ENCODE results near the gene FAT1.

Gene FAT1

GRCh38 chr4:186709517-186709916 lies 14.1 kb downstream of the FAT1 start:
- Histone ChIP-seq H2AK5ac (ENCODE audit: low read depth, low read length) (no peak overlapping the region), H2BK5ac (ENCODE audit: low read length) (no peak overlapping the region), H3K36me3 (replicated peaks in 1 of 2; ENCODE audit: control insufficient read depth in 2 of 2, insufficient read depth in 2 of 2, low read length in 2 of 2) (peaks cover 32 to 62% of the 10 kb centered on the region in 2 donors), H3K27ac (replicated peaks; ENCODE audit: low read length) (no peak overlapping the region), H2BK15ac (ENCODE audit: low read length) (no peak overlapping the region), H3K4ac (ENCODE audit: low read length) (no peak overlapping the region), H3K18ac (ENCODE audit: low read length) (no peak overlapping the region), H4K91ac (ENCODE audit: low read depth, low read length, poor library complexity) (no peak overlapping the region), H3K79me1 (ENCODE audit: low read depth, low read length) (peaks cover 7% of the 10 kb centered on the region), H4K8ac (ENCODE audit: low read depth, low read length) (no peak overlapping the region), H3K14ac (ENCODE audit: low read length) (no peak overlapping the region), H2BK12ac (ENCODE audit: low read length) (no peak overlapping the region), H2AFZ (ENCODE audit: low read length) (no peak overlapping the region), H3K23ac (ENCODE audit: low read depth, low read length, poor library complexity) (no peak overlapping the region), H3K27me3 (ENCODE audit: control insufficient read depth in 3 of 3, insufficient read depth in 3 of 3, low read depth in 1 of 3, low read length in 3 of 3) (no peaks in the 10 kb centered on the region), H3K4me2 (ENCODE audit: insufficient read depth, low read length, poor library complexity, severe bottlenecking) (no peak overlapping the region), H3K4me1 (ENCODE audit: control insufficient read depth in 2 of 2, insufficient read depth in 1 of 2, low read depth in 1 of 2, low read length in 2 of 2) (peaks cover 0 to 3% of the 10 kb centered on the region in 2 donors), H3K9ac (ENCODE audit: low read depth, low read length, poor library complexity) (no peak overlapping the region), H3K9me3 (replicated peaks in 1 of 2; ENCODE audit: control insufficient read depth in 2 of 2, insufficient read depth in 1 of 2, low read depth in 1 of 2, low read length in 2 of 2) (peaks cover 0 to 26% of the 10 kb centered on the region in 2 donors), H3K4me3 (ENCODE audit: low read length in 2 of 2) (no peak overlapping the region), H2BK120ac (ENCODE audit: low read depth, low read length) (no peak overlapping the region)
- WGBS, 2 donors (ENCODE audit: extremely low coverage in 2 of 2, insufficient read length in 2 of 2, insufficient replicate concordance in 1 of 2): no CpG with 5 or more reads among the region's 9 CpGs
- no peak for DNase-seq (ENCODE audit: low spot score)

GRCh38 chr4:186708554-186708953 lies 15.1 kb downstream of the FAT1 start:
- no peak overlapping the region for H4K91ac ChIP-seq (ENCODE audit: low read depth, low read length, poor library complexity)
- H2BK5ac ChIP-seq (ENCODE audit: low read length): no peak overlapping the region
- H3K4ac ChIP-seq (ENCODE audit: low read length): no peak overlapping the region
- no peaks in the 10 kb centered on the region for H3K27me3 ChIP-seq (ENCODE audit: control insufficient read depth in 3 of 3, insufficient read depth in 3 of 3, low read depth in 1 of 3, low read length in 3 of 3)
- H3K79me1 ChIP-seq (ENCODE audit: low read depth, low read length): peaks cover 7% of the 10 kb centered on the region
- no peak for DNase-seq (ENCODE audit: low spot score)
- no peak overlapping the region for H3K23ac ChIP-seq (ENCODE audit: low read depth, low read length, poor library complexity)
- no peak overlapping the region for H4K8ac ChIP-seq (ENCODE audit: low read depth, low read length)
- H3K9ac ChIP-seq (ENCODE audit: low read depth, low read length, poor library complexity): no peak overlapping the region
- no peak overlapping the region for H2BK120ac ChIP-seq (ENCODE audit: low read depth, low read length)
- H3K4me3 ChIP-seq (ENCODE audit: low read length in 2 of 2): no peak overlapping the region
- no CpG with 5 or more reads among the region's 6 CpGs for WGBS, 2 donors (ENCODE audit: extremely low coverage in 2 of 2, insufficient read length in 2 of 2, insufficient replicate concordance in 1 of 2)
- H2BK15ac ChIP-seq (ENCODE audit: low read length): no peak overlapping the region
- H3K4me2 ChIP-seq (ENCODE audit: insufficient read depth, low read length, poor library complexity, severe bottlenecking): no peak overlapping the region
- H2AFZ ChIP-seq (ENCODE audit: low read length): no peak overlapping the region
- no peak overlapping the region for H2AK5ac ChIP-seq (ENCODE audit: low read depth, low read length)
- no peak overlapping the region for H3K27ac ChIP-seq (replicated peaks; ENCODE audit: low read length)
- no peak overlapping the region for H3K14ac ChIP-seq (ENCODE audit: low read length)
- peaks cover 0 to 4% of the 10 kb centered on the region in 2 donors for H3K4me1 ChIP-seq (ENCODE audit: control insufficient read depth in 2 of 2, insufficient read depth in 1 of 2, low read depth in 1 of 2, low read length in 2 of 2)
- no peak overlapping the region for H2BK12ac ChIP-seq (ENCODE audit: low read length)
- H3K36me3 ChIP-seq (replicated peaks in 1 of 2; ENCODE audit: control insufficient read depth in 2 of 2, insufficient read depth in 2 of 2, low read length in 2 of 2): peaks cover 33 to 72% of the 10 kb centered on the region in 2 donors
- H3K18ac ChIP-seq (ENCODE audit: low read length): no peak overlapping the region
- H3K9me3 ChIP-seq (replicated peaks in 1 of 2; ENCODE audit: control insufficient read depth in 2 of 2, insufficient read depth in 1 of 2, low read depth in 1 of 2, low read length in 2 of 2): peaks cover 0 to 16% of the 10 kb centered on the region in 2 donors

- H2BK5ac ChIP-seq (ENCODE audit: low read length): no peak overlapping the region
- H2BK12ac ChIP-seq (ENCODE audit: low read length): no peak overlapping the region
- H4K91ac ChIP-seq (ENCODE audit: low read depth, low read length, poor library complexity): no peak overlapping the region
- H4K8ac ChIP-seq (ENCODE audit: low read depth, low read length): no peak overlapping the region
- peak overlapping the region in 1 of 2 donors; percentile 3 for H3K4me3 ChIP-seq (ENCODE audit: low read length in 2 of 2)
- no peak for DNase-seq (ENCODE audit: low spot score)
- no peak overlapping the region for H3K23ac ChIP-seq (ENCODE audit: low read depth, low read length, poor library complexity)
- H3K27me3 ChIP-seq (ENCODE audit: control insufficient read depth in 3 of 3, insufficient read depth in 3 of 3, low read depth in 1 of 3, low read length in 3 of 3): no peaks in the 10 kb centered on the region
- H3K79me1 ChIP-seq (ENCODE audit: low read depth, low read length): peaks cover 7% of the 10 kb centered on the region
- peaks cover 34 to 77% of the 10 kb centered on the region in 2 donors for H3K36me3 ChIP-seq (replicated peaks in 1 of 2; ENCODE audit: control insufficient read depth in 2 of 2, insufficient read depth in 2 of 2, low read length in 2 of 2)
- no peak overlapping the region for H3K4ac ChIP-seq (ENCODE audit: low read length)
- no CpG with 5 or more reads among the region's 16 CpGs for WGBS, 2 donors (ENCODE audit: extremely low coverage in 2 of 2, insufficient read length in 2 of 2, insufficient replicate concordance in 1 of 2)
- peaks cover 0 to 7% of the 10 kb centered on the region in 2 donors for H3K4me1 ChIP-seq (ENCODE audit: control insufficient read depth in 2 of 2, insufficient read depth in 1 of 2, low read depth in 1 of 2, low read length in 2 of 2)
- H2BK120ac ChIP-seq (ENCODE audit: low read depth, low read length): no peak overlapping the region
- H3K4me2 ChIP-seq (ENCODE audit: insufficient read depth, low read length, poor library complexity, severe bottlenecking): no peak overlapping the region
- H3K9me3 ChIP-seq (replicated peaks in 1 of 2; ENCODE audit: control insufficient read depth in 2 of 2, insufficient read depth in 1 of 2, low read depth in 1 of 2, low read length in 2 of 2): peaks cover 0 to 12% of the 10 kb centered on the region in 2 donors
- H2AK5ac ChIP-seq (ENCODE audit: low read depth, low read length): no peak overlapping the region
- no peak overlapping the region for H3K14ac ChIP-seq (ENCODE audit: low read length)
- no peak overlapping the region for H3K9ac ChIP-seq (ENCODE audit: low read depth, low read length, poor library complexity)
- no peak overlapping the region for H2AFZ ChIP-seq (ENCODE audit: low read length)
- H3K27ac ChIP-seq (replicated peaks; ENCODE audit: low read length): no peak overlapping the region
- H3K18ac ChIP-seq (ENCODE audit: low read length): no peak overlapping the region
- no peak overlapping the region for H2BK15ac ChIP-seq (ENCODE audit: low read length)
Measured at GRCh38 chr4:186707996-186708395, 15.7 kb downstream of the FAT1 start.

- WGBS, 2 donors (ENCODE audit: extremely low coverage in 2 of 2, insufficient read length in 2 of 2, insufficient replicate concordance in 1 of 2): no CpG with 5 or more reads among the region's 6 CpGs
- peaks cover 34 to 75% of the 10 kb centered on the region in 2 donors for H3K36me3 ChIP-seq (replicated peaks in 1 of 2; ENCODE audit: control insufficient read depth in 2 of 2, insufficient read depth in 2 of 2, low read length in 2 of 2)
- H2BK15ac ChIP-seq (ENCODE audit: low read length): no peak overlapping the region
- no peak overlapping the region for H3K18ac ChIP-seq (ENCODE audit: low read length)
- no peak overlapping the region for H2BK120ac ChIP-seq (ENCODE audit: low read depth, low read length)
- H2AK5ac ChIP-seq (ENCODE audit: low read depth, low read length): no peak overlapping the region
- no peak overlapping the region for H3K9ac ChIP-seq (ENCODE audit: low read depth, low read length, poor library complexity)
- no peak overlapping the region for H2BK12ac ChIP-seq (ENCODE audit: low read length)
- H4K91ac ChIP-seq (ENCODE audit: low read depth, low read length, poor library complexity): no peak overlapping the region
- H3K4ac ChIP-seq (ENCODE audit: low read length): no peak overlapping the region
- H2AFZ ChIP-seq (ENCODE audit: low read length): no peak overlapping the region
- no peak overlapping the region for H3K14ac ChIP-seq (ENCODE audit: low read length)
- peaks cover 0 to 9% of the 10 kb centered on the region in 2 donors for H3K4me1 ChIP-seq (ENCODE audit: control insufficient read depth in 2 of 2, insufficient read depth in 1 of 2, low read depth in 1 of 2, low read length in 2 of 2)
- no peak overlapping the region for H3K4me3 ChIP-seq (ENCODE audit: low read length in 2 of 2)
- H3K23ac ChIP-seq (ENCODE audit: low read depth, low read length, poor library complexity): no peak overlapping the region
- H3K27me3 ChIP-seq (ENCODE audit: control insufficient read depth in 3 of 3, insufficient read depth in 3 of 3, low read depth in 1 of 3, low read length in 3 of 3): no peaks in the 10 kb centered on the region
- H3K27ac ChIP-seq (replicated peaks; ENCODE audit: low read length): no peak overlapping the region
- peaks cover 0 to 8% of the 10 kb centered on the region in 2 donors for H3K9me3 ChIP-seq (replicated peaks in 1 of 2; ENCODE audit: control insufficient read depth in 2 of 2, insufficient read depth in 1 of 2, low read depth in 1 of 2, low read length in 2 of 2)
- no peak overlapping the region for H2BK5ac ChIP-seq (ENCODE audit: low read length)
- no peak overlapping the region for H3K4me2 ChIP-seq (ENCODE audit: insufficient read depth, low read length, poor library complexity, severe bottlenecking)
- peaks cover 7% of the 10 kb centered on the region for H3K79me1 ChIP-seq (ENCODE audit: low read depth, low read length)
- H4K8ac ChIP-seq (ENCODE audit: low read depth, low read length): no peak overlapping the region
- no peak for DNase-seq (ENCODE audit: low spot score)
Measured at GRCh38 chr4:186707574-186707973, 16.1 kb downstream of the FAT1 start.
